Pancreas (tissue), 10 donors: ENCODE measurements around the gene ATXN10. TPM values are rescaled to one million over a fixed set of nuclear protein-coding genes. Genes with fewer than 3 reads are reported as not detected.
A peak's percentile ranks its signal among the peaks of the same experiment; 100 is the strongest.

Experiments used
- ATAC-seq, 4 donors: fragments of 200-7000 bp; cut with Tn5 transposase; one replicate each; pipeline versions ENCODE4 v1.8.0 to v1.9.1; 2020; ENCODE audit warnings: mild to moderate bottlenecking in 4 of 4, moderate library complexity in 4 of 4
- DNase-seq, 6 donors: peaks; one replicate each; pipeline ENCODE4 v3.0.0-alpha.2; 2020
- FAIRE-seq: peaks from 2 replicates; lab custom pipeline; 2012; peaks lifted over from hg19 to GRCh38; lab: Jason Lieb, UNC
- H3K27ac ChIP-seq, 4 donors: fragments of 200-600 bp; sonication (generic); 1 replicate in 3 of 4; 2 replicates in 1 of 4; pipeline versions ENCODE4 v1.5.0 to v1.8.0; 2020
- H3K27me3 ChIP-seq, 4 donors: fragments of 200-600 bp; one replicate each; pipeline ENCODE4 v1.8.0; 2021
- H3K36me3 ChIP-seq, 3 donors: fragments of 200-600 bp; sonication (generic) in 1 of 3; one replicate each; pipeline versions ENCODE4 v1.5.0 to v1.8.0; 2020 to 2021
- H3K4me1 ChIP-seq, 3 donors: fragments of 200-600 bp; one replicate each; pipeline ENCODE4 v1.8.0; 2021
- H3K4me3 ChIP-seq, 4 donors: fragments of 200-600 bp; sonication (generic) in 2 of 4; one replicate each; pipeline versions ENCODE4 v1.5.0 to v1.8.0; 2020 to 2021
- H3K9me3 ChIP-seq, 4 donors: fragments of 200-600 bp; one replicate each; pipeline ENCODE4 v1.8.0; 2021
- WGBS, 2 donors: extraction: QIAGEN DNeasy Blood & Tissue Kit; methylation state at CpG; one replicate each; pipeline ENCODE4 v1.1.7; 2013; 5-methylcytosine and 5-hydroxymethylcytosine counted together
- intact Hi-C, 3 donors: fragments of 100-400 bp; cut with DNase I; formaldehyde crosslinking; loops; one replicate each; pipeline versions ENCODE4 v1.11.1 to v1.14.2; 2022
- polyA plus RNA-seq, 2 donors: library from polyadenylated mRNA; stranded (reverse); fragments of 200-250 nt; gene quantifications; one replicate each; pipeline ENCODE4 v1.2.3, GENCODE V29; 2013
- total RNA-seq, 6 donors: library from RNA; stranded (reverse); fragmentation: NEBNext Ultra II Directional in 4 of 6; extraction: Animal tissue kit (Norgen Biotek cat#: 25700) in 4 of 6; gene quantifications; one replicate each; pipeline versions ENCODE4 v1.2.1 to v1.2.4, GENCODE V29; 2021 to 2023
- TF ChIP-seq, protein P1 (sequence below), 4 donors: fragments of 200-600 bp; sonication (generic) in 3 of 4; IDR thresholded peaks; one replicate each; pipeline versions ENCODE4 v1.5.0 to v1.8.0; 2021; ENCODE audit warnings: antibody characterized with exemption in 4 of 4
- donor health status: healthy with polysubstance abuse.
- donor health status: DM: no; HTN: no; CAD: no; lungs with moderate emphysema.
- donor health status: DM: no; HTN: no; CAD: no.
- donor health status: control.
- donor health status: control.
- donor health status: Bipolar disorder and iron deficiency.
- donor health status: DM: yes; HTN: yes; CAD: no.
- donor health status: DM: no; HTN: no; CAD: no.
- donor health status: DM: no; HTN: no; CAD: no.
- donor health status: DM: yes; HTN: yes; CAD: no.

ATXN10 gene
- total and polyA plus RNA-seq, 8 donors: 19.1 to 75.1 (median 62.4) TPM

GRCh38 chr22:45799291-45799690, 127.7 kb downstream of the ATXN10 start:
- Histone ChIP-seq H3K27me3 (no peaks in the 10 kb centered on the region), H3K9me3 (peaks cover 0 to 4% (median 0%) of the 10 kb centered on the region in 4 donors), H3K27ac (no peak overlapping the region), H3K4me1 (no peaks in the 10 kb centered on the region), H3K4me3 (no peak overlapping the region), H3K36me3 (peaks cover 0 to 4% (median 0%) of the 10 kb centered on the region in 3 donors)
- WGBS, 2 donors: 97 to 100% methylated on average over 2 of the region's 2 CpGs
- TF ChIP-seq, protein P1, sequence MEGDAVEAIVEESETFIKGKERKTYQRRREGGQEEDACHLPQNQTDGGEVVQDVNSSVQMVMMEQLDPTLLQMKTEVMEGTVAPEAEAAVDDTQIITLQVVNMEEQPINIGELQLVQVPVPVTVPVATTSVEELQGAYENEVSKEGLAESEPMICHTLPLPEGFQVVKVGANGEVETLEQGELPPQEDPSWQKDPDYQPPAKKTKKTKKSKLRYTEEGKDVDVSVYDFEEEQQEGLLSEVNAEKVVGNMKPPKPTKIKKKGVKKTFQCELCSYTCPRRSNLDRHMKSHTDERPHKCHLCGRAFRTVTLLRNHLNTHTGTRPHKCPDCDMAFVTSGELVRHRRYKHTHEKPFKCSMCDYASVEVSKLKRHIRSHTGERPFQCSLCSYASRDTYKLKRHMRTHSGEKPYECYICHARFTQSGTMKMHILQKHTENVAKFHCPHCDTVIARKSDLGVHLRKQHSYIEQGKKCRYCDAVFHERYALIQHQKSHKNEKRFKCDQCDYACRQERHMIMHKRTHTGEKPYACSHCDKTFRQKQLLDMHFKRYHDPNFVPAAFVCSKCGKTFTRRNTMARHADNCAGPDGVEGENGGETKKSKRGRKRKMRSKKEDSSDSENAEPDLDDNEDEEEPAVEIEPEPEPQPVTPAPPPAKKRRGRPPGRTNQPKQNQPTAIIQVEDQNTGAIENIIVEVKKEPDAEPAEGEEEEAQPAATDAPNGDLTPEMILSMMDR (IDR thresholded peaks at IDR 0.05): no peak
- no peak for FAIRE-seq
- no peak for ATAC-seq
- intact Hi-C loops: no loop called here
- DNase-seq: no peak

DNA sequence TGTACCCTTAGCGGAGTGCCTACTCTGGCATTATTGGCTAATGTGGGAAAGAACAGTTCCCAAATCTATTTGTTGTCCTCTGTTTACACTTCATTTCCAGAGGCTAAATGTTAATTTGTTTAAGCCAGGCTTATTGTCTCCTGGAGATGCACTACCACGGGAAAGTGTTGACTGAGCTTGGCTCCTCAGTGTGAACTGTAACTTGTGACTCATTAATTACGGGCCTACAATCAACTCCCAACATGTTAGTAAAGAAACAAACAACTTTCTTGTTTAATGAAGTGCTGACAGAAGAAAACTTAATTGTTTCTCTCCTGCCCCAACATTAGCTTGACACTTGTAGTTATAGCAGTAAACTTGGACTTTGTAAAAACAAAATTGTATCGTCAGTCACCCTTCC, 130.4 kb downstream of the ATXN10 start:
- intact Hi-C loops: no loop called here
- Histone ChIP-seq H3K4me3 (no peak overlapping the region), H3K9me3 (no peaks in the 10 kb centered on the region), H3K4me1 (no peaks in the 10 kb centered on the region), H3K27ac (no peak overlapping the region), H3K27me3 (no peaks in the 10 kb centered on the region), H3K36me3 (peaks cover 0 to 2% (median 0%) of the 10 kb centered on the region in 3 donors)
- WGBS, 2 donors: 85 to 90% methylated on average over 4 of the region's 4 CpGs
- ATAC-seq: no peak
- no peak for DNase-seq
- no peak for FAIRE-seq
- TF ChIP-seq, protein P1 (IDR thresholded peaks at IDR 0.05): no peak

DNA sequence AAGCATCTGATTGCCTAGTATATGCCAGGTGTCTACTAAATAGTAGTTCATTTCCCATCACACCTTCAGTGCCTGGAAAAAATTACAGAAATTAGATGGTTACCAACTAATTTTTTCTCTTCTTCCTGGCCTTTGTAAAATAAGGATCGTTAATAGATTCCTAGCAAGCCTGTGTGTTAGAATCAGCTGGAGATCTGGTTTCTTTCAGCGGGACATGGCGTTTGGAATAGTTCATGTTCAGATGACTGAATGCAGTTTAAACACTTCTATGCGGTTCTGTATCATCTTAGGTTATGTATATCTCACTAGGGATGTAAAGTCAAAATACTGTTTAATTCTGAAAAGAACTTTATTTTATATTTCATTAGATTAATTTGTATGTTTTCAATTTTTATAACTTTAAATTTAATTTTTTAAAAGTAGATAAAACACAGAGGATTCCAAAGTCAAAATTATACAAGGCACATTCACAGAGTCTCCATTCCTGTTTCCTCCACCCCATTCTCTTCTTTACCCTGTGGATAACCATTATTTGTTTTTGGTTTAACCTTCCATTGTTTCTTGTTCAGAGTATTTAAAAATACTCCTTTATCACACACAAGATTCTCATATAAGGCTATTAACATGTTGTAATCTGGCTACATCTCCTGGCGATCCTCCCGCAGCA, 132.8 kb downstream of the ATXN10 start:
- ATAC-seq (no peak), FAIRE-seq (peak; percentile 26), DNase-seq (no peak)
- intact Hi-C loops: no loop called here
- WGBS, 2 donors: 91 to 92% methylated on average over 6 of the region's 6 CpGs
- TF ChIP-seq, protein P1 (IDR thresholded peaks at IDR 0.05): no peak
- Histone ChIP-seq H3K27me3 (no peaks in the 10 kb centered on the region), H3K36me3 (no peaks in the 10 kb centered on the region), H3K4me1 (no peaks in the 10 kb centered on the region), H3K27ac (no peak overlapping the region), H3K9me3 (no peaks in the 10 kb centered on the region), H3K4me3 (no peak overlapping the region)

- Histone ChIP-seq H3K4me3 (no peak overlapping the region), H3K4me1 (no peaks in the 10 kb centered on the region), H3K27me3 (no peaks in the 10 kb centered on the region), H3K27ac (no peak overlapping the region), H3K36me3 (no peaks in the 10 kb centered on the region), H3K9me3 (no peaks in the 10 kb centered on the region)
- intact Hi-C loops: no loop called here
- TF ChIP-seq, protein P1 (IDR thresholded peaks at IDR 0.05): no peak
- FAIRE-seq (no peak), ATAC-seq (peak in 1 of 4 donors; percentile 23), DNase-seq (no peak)
- 87 to 89% methylated on average over 3 of the region's 3 CpGs for WGBS, 2 donors
These were observed 133.3 kb downstream of the ATXN10 start for GRCh38 chr22:45804986-45805325.

DNA sequence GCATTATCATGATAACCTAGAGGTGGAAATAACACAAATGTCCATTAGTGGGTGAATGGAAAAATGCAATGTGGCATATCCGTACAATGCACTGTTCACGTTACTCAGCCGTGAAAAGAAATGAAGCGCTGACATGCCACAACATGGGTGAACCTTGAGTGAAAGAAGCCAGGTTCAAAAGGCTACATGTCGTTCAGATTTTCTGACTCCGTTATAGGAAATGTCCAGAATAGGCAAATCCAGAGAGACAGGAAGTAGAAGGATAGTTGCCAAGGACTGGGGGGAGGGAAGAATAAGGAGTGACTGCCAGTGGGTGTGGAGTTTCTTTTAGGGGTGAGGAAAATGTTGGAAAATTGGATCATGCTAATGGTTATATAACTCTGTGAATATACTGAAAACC, 133.8 kb downstream of the ATXN10 start:
- intact Hi-C loops: no loop called here
- Histone ChIP-seq H3K27ac (no peak overlapping the region), H3K36me3 (no peaks in the 10 kb centered on the region), H3K9me3 (no peaks in the 10 kb centered on the region), H3K4me3 (no peak overlapping the region), H3K4me1 (no peaks in the 10 kb centered on the region), H3K27me3 (no peaks in the 10 kb centered on the region)
- ATAC-seq (no peak), DNase-seq (no peak), FAIRE-seq (no peak)
- WGBS, 2 donors: 91 to 96% methylated on average over 6 of the region's 6 CpGs
- TF ChIP-seq, protein P1 (IDR thresholded peaks at IDR 0.05): no peak
